DND-41 (cell line): ENCODE data around the gene KCNJ6.

ENCODE experiments used
- ATAC-seq: fragments of 200-7000 bp; cut with Tn5 transposase; 3 replicates; pipeline ENCODE4 v1.9.1; 2021; ENCODE audit warnings: low read depth; ENCODE audit not compliant: insufficient read depth
- DNase-seq: peaks from one replicate; pipeline ENCODE4 v3.0.0-alpha.2; 2020
- H2AFZ ChIP-seq: 2 replicates; pipeline ENCODE4 v1.6.0; 2012; ENCODE audit warnings: low read depth, low read length
- H3K27ac ChIP-seq: 2 replicates; pipeline ENCODE4 v1.5.1; 2012; ENCODE audit warnings: low read length, inconsistent platforms
- H3K27me3 ChIP-seq: fragments of 200-600 bp; sonication (generic); 2 replicates; pipeline ENCODE4 v1.6.0; 2012; ENCODE audit warnings: low read length, mild to moderate bottlenecking, inconsistent platforms; ENCODE audit not compliant: insufficient read depth, poor library complexity
- H3K36me3 ChIP-seq: 2 replicates; pipeline ENCODE4 v1.5.1; 2012; ENCODE audit warnings: low read length, inconsistent platforms; ENCODE audit not compliant: insufficient read depth
- H3K4me1 ChIP-seq: 2 replicates; pipeline ENCODE4 v1.5.1; 2012; ENCODE audit warnings: mild to moderate bottlenecking, low read length; ENCODE audit not compliant: insufficient read depth
- H3K4me2 ChIP-seq: 2 replicates; pipeline ENCODE4 v1.6.0; 2012; ENCODE audit warnings: mild to moderate bottlenecking, moderate library complexity, low read length, inconsistent platforms; ENCODE audit not compliant: insufficient read depth
- H3K4me3 ChIP-seq, 2 experiments: fragments of 200-600 bp in 1 of 2; shearing (Covaris generic) in 1 of 2; 2 replicates each; pipeline ENCODE4 v1.5.1; 2012 to 2016; ENCODE audit warnings: inconsistent platforms in 2 of 2, low read length in 2 of 2, mild to moderate bottlenecking in 2 of 2, low read depth in 1 of 2, moderate library complexity in 1 of 2
- H3K79me2 ChIP-seq: 2 replicates; pipeline ENCODE4 v1.6.0; 2012; ENCODE audit warnings: low read length, inconsistent platforms; ENCODE audit not compliant: insufficient read depth
- H3K9ac ChIP-seq: 2 replicates; pipeline ENCODE4 v1.6.0; 2012; ENCODE audit warnings: low read depth, mild to moderate bottlenecking, inconsistent platforms, low read length, moderate library complexity
- H3K9me3 ChIP-seq: 2 replicates; pipeline ENCODE4 v1.5.1; 2012; ENCODE audit warnings: low read length, moderate library complexity, mild to moderate bottlenecking, inconsistent platforms; ENCODE audit not compliant: insufficient read depth, severe bottlenecking
- H4K20me1 ChIP-seq: 2 replicates; pipeline ENCODE4 v1.6.0; 2012; ENCODE audit warnings: low read length; ENCODE audit not compliant: insufficient read depth
- CTCF ChIP-seq: IDR thresholded peaks from 2 replicates; pipeline ENCODE4 v1.5.1; 2012; ENCODE audit warnings: borderline replicate concordance, low read length, moderate library complexity, mild to moderate bottlenecking; ENCODE audit not compliant: poor library complexity, severe bottlenecking; ENCODE audit errors: extremely low read depth
- EZH2 ChIP-seq: IDR thresholded peaks from 3 replicates; pipeline ENCODE4 v1.6.1; 2012; ENCODE audit warnings: borderline replicate concordance, low read depth, mild to moderate bottlenecking, moderate library complexity, low read length, inconsistent platforms; ENCODE audit not compliant: severe bottlenecking

KCNJ6 gene

GRCh38 chr21:37939838-37940237 is 23.6 kb upstream of the KCNJ6 start:
- H4K20me1 ChIP-seq = no peaks in the 10 kb centered on the region
- no peak overlapping the region for H2AFZ ChIP-seq
- no peak for ATAC-seq
- H3K9ac ChIP-seq = no peak overlapping the region
- H3K36me3 ChIP-seq = no peaks in the 10 kb centered on the region
- H3K27me3 ChIP-seq = no peaks in the 10 kb centered on the region
- TF ChIP-seq CTCF (no peak), EZH2 (no peak)
- no peak overlapping the region for H3K4me3 ChIP-seq
- no peak for DNase-seq
- no peak overlapping the region for H3K27ac ChIP-seq
- H3K4me1 ChIP-seq = no peaks in the 10 kb centered on the region
- no peak overlapping the region for H3K4me2 ChIP-seq
- no peaks in the 10 kb centered on the region for H3K9me3 ChIP-seq
- H3K79me2 ChIP-seq = no peaks in the 10 kb centered on the region

- Histone ChIP-seq H3K27me3 (no peaks in the 10 kb centered on the region), H3K4me1 (no peaks in the 10 kb centered on the region), H3K4me2 (no peak overlapping the region), H3K36me3 (no peaks in the 10 kb centered on the region), H3K9me3 (no peaks in the 10 kb centered on the region), H3K4me3 (no peak overlapping the region), H3K27ac (no peak overlapping the region), H4K20me1 (no peaks in the 10 kb centered on the region), H3K79me2 (no peaks in the 10 kb centered on the region), H3K9ac (no peak overlapping the region), H2AFZ (no peak overlapping the region)
- no peak for TF ChIP-seq EZH2
- TF ChIP-seq CTCF = no peak
- ATAC-seq = no peak
- no peak for DNase-seq
Measured at GRCh38 chr21:37939251-37939650, 23.0 kb upstream of the KCNJ6 start.

GRCh38 chr21:37937668-37938067 is 21.4 kb upstream of the KCNJ6 start:
- no peaks in the 10 kb centered on the region for H3K27me3 ChIP-seq
- no peak for TF ChIP-seq CTCF
- TF ChIP-seq EZH2 = no peak
- ATAC-seq = no peak
- H3K4me1 ChIP-seq = no peaks in the 10 kb centered on the region
- H3K4me2 ChIP-seq = no peak overlapping the region
- H3K9ac ChIP-seq = no peak overlapping the region
- H3K4me3 ChIP-seq = no peak overlapping the region
- H2AFZ ChIP-seq = no peak overlapping the region
- no peak for DNase-seq
- no peaks in the 10 kb centered on the region for H4K20me1 ChIP-seq
- H3K79me2 ChIP-seq = no peaks in the 10 kb centered on the region
- H3K9me3 ChIP-seq = no peaks in the 10 kb centered on the region
- H3K27ac ChIP-seq = no peak overlapping the region
- H3K36me3 ChIP-seq = no peaks in the 10 kb centered on the region
